HEK293T (cell line): ENCODE data around the gene HDAC9.

Source experiments
- ARNT ChIP-seq: fragments of 450-650 bp; IDR thresholded peaks from 2 replicates; pipeline ENCODE4 v1.6.1; 2017; ENCODE audit warnings: mild to moderate bottlenecking
- BHLHE40 ChIP-seq: fragments of 450-650 bp; IDR thresholded peaks from 2 replicates; pipeline ENCODE4 v1.6.1; 2016; ENCODE audit warnings: mild to moderate bottlenecking, moderate library complexity, borderline replicate concordance
- ELF4 ChIP-seq: fragments of 450-650 bp; IDR thresholded peaks from 2 replicates; pipeline ENCODE4 v1.6.1; 2017; ENCODE audit warnings: antibody characterized with exemption
- FOXA1 ChIP-seq: fragments of 450-650 bp; IDR thresholded peaks from 2 replicates; pipeline ENCODE4 v1.6.1; 2016; ENCODE audit warnings: mild to moderate bottlenecking
- FOXK2 ChIP-seq: fragments of 450-650 bp; IDR thresholded peaks from 2 replicates; pipeline ENCODE4 v1.6.1; 2016; ENCODE audit warnings: mild to moderate bottlenecking
- FOXM1 ChIP-seq: fragments of 450-650 bp; IDR thresholded peaks from 2 replicates; pipeline ENCODE4 v1.6.1; 2017; ENCODE audit warnings: mild to moderate bottlenecking, borderline replicate concordance
- SP1 ChIP-seq: fragments of 450-650 bp; IDR thresholded peaks from 2 replicates; pipeline ENCODE4 v1.6.1; 2017
- SUZ12 ChIP-seq: fragments of 450-650 bp; IDR thresholded peaks from 2 replicates; pipeline ENCODE4 v1.6.1; 2016; ENCODE audit warnings: mild to moderate bottlenecking
- TARDBP ChIP-seq: fragments of 450-650 bp; IDR thresholded peaks from 2 replicates; pipeline ENCODE4 v1.6.1; 2016
- ZNF384 ChIP-seq: fragments of 450-650 bp; IDR thresholded peaks from 2 replicates; pipeline ENCODE4 v1.6.1; 2016

DNA sequence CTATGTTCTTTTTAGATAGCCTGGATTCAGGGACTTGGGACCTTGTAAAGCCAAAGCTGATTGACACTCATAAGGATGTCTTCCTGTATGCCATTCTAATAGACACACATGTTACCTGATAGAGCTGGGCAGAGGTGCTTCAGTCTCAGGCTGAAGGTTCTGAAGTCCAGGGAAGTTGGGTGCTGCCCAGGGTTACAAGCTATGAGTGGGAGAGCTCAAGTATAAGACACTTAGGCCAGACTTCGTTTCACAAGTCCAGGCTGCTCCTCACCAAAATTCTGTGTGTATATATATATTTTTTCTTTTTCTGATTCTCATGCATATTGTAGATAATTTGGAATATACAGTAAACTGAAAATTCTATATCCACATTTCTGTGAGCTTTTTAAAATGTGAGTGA lies 144.2 kb downstream of the HDAC9 start:
- no peak for TF ChIP-seq ELF4
- TF ChIP-seq FOXA1 = no peak
- no peak for TF ChIP-seq TARDBP
- TF ChIP-seq SUZ12 = no peak
- no peak for TF ChIP-seq BHLHE40
- TF ChIP-seq ZNF384 = no peak
- TF ChIP-seq SP1 = no peak
- TF ChIP-seq FOXM1 = no peak
- no peak for TF ChIP-seq ARNT
- TF ChIP-seq FOXK2 = no peak
